Endothelial cell of umbilical vein (primary cell): ENCODE measurements around the gene BABAM2. TPM values are rescaled to one million over a fixed set of nuclear protein-coding genes. Genes with fewer than 3 reads are reported as not detected.

ENCODE experiments used
- BruUV-seq: library from RNA; stranded (reverse); fragments of 400-500 nt; replicated peaks from 2 replicates; lab custom pipeline; 2021; lab: Mats Ljungman, UMichigan
- CTCF ChIA-PET: fragments of 300-600, 350-600 bp; sonication (Branson Sonifier 250); formaldehyde crosslinking; loops from one replicate; lab custom pipeline; 2021; ENCODE audit warnings: antibody characterized with exemption, inconsistent platforms; lab: Charles Lee
- POLR2A ChIA-PET: fragments of 300-600, 350-600 bp; sonication (Branson Sonifier 250); formaldehyde crosslinking; loops from one replicate; lab custom pipeline; 2021; ENCODE audit warnings: antibody characterized with exemption, inconsistent platforms; lab: Charles Lee
- DNase-seq: peaks from one replicate; pipeline ENCODE4 v3.0.0-alpha.2; 2011; ENCODE audit warnings: low read depth, low spot score
- FAIRE-seq: peaks from 2 replicates; lab custom pipeline; 2011; peaks lifted over from hg19 to GRCh38; lab: Jason Lieb, UNC
- H2AFZ ChIP-seq: 2 replicates; pipeline ENCODE4 v1.6.0; 2012; ENCODE audit warnings: low read depth, low read length, control low read depth, inconsistent platforms
- H3K27ac ChIP-seq: 2 replicates; pipeline ENCODE4 v1.5.1; 2011; ENCODE audit warnings: low read depth, mild to moderate bottlenecking, control low read depth, low read length, moderate library complexity; ENCODE audit not compliant: insufficient read depth
- H3K27me3 ChIP-seq, 2 experiments: 2 replicates each; pipeline versions ENCODE4 v1.6.0 to v1.6.1; 2011; ENCODE audit warnings: low read length in 2 of 2, mixed read lengths in 1 of 2; ENCODE audit not compliant: control insufficient read depth in 2 of 2, insufficient read depth in 2 of 2
- H3K36me3 ChIP-seq, 2 experiments: 2 replicates in 1 of 2; 3 replicates in 1 of 2; pipeline ENCODE4 v1.5.1; 2011; ENCODE audit warnings: low read length in 2 of 2, mild to moderate bottlenecking in 1 of 2, moderate library complexity in 1 of 2; ENCODE audit not compliant: control insufficient read depth in 2 of 2, insufficient read depth in 2 of 2; ENCODE audit errors: extremely low read depth in 1 of 2
- H3K4me1 ChIP-seq: 3 replicates; pipeline ENCODE4 v1.5.1; 2011; ENCODE audit warnings: mild to moderate bottlenecking, low read length; ENCODE audit not compliant: control insufficient read depth, insufficient read depth; ENCODE audit errors: extremely low read depth
- H3K4me2 ChIP-seq: 2 replicates; pipeline ENCODE4 v1.6.1; 2011; ENCODE audit warnings: low read length, control low read depth, mixed read lengths; ENCODE audit not compliant: insufficient read depth
- H3K4me3 ChIP-seq, 3 experiments: fragments of 200-600 bp in 1 of 3; sonication (generic), shearing (Covaris generic) in 1 of 3; replicated peaks in 1 of 3; 2 replicates each; pipeline ENCODE4 v1.5.1; 2011 to 2016; ENCODE audit warnings: control low read depth in 3 of 3, low read length in 3 of 3, mild to moderate bottlenecking in 2 of 3, inconsistent platforms in 1 of 3, low read depth in 1 of 3, moderate library complexity in 1 of 3; ENCODE audit not compliant: insufficient read depth in 1 of 3
- H3K79me2 ChIP-seq: 2 replicates; pipeline ENCODE4 v1.6.0; 2012; ENCODE audit warnings: low read length, inconsistent platforms; ENCODE audit not compliant: control insufficient read depth, insufficient read depth
- H3K9ac ChIP-seq: replicated peaks from 2 replicates; pipeline ENCODE3; 2011; ENCODE audit warnings: low read length, control low read depth; ENCODE audit not compliant: insufficient read depth; ENCODE audit errors: extremely low read depth
- H3K9me1 ChIP-seq: replicated peaks from 3 replicates; pipeline ENCODE4 v1.6.0; 2011; ENCODE audit warnings: mild to moderate bottlenecking, low read length; ENCODE audit not compliant: control insufficient read depth, insufficient read depth; ENCODE audit errors: extremely low read depth
- H3K9me3 ChIP-seq: replicated peaks from 2 replicates; pipeline ENCODE4 v1.5.1; 2012; ENCODE audit warnings: low read length, inconsistent platforms; ENCODE audit not compliant: control insufficient read depth, insufficient read depth
- H4K20me1 ChIP-seq: replicated peaks from 2 replicates; pipeline ENCODE3; 2011; ENCODE audit warnings: mild to moderate bottlenecking, low read length; ENCODE audit not compliant: control insufficient read depth, insufficient read depth; ENCODE audit errors: extremely low read depth
- CTCF ChIP-seq, 2 donors: IDR thresholded peaks; 1 replicate in 1 of 2; 2 replicates in 1 of 2; pipeline ENCODE4 v1.5.1; 2011; ENCODE audit warnings: low read length in 2 of 2, mild to moderate bottlenecking in 2 of 2, moderate library complexity in 2 of 2, control low read depth in 1 of 2, inconsistent platforms in 1 of 2, low read depth in 1 of 2; ENCODE audit not compliant: insufficient read depth in 1 of 2; ENCODE audit errors: extremely low read depth in 1 of 2
- EZH2 ChIP-seq: IDR thresholded peaks from 2 replicates; pipeline ENCODE4 v1.6.1; 2012; ENCODE audit warnings: borderline replicate concordance, low read depth, mild to moderate bottlenecking, moderate library complexity, low read length, inconsistent platforms; ENCODE audit not compliant: severe bottlenecking
- FOS ChIP-seq: IDR thresholded peaks from 2 replicates; pipeline ENCODE4 v1.6.1; 2011; ENCODE audit warnings: mild to moderate bottlenecking, low read length, moderate library complexity, borderline replicate concordance; ENCODE audit not compliant: insufficient read depth
- GATA2 ChIP-seq: IDR thresholded peaks from 2 replicates; pipeline ENCODE4 v1.7.0; 2011; ENCODE audit warnings: low read depth, mild to moderate bottlenecking, moderate library complexity, mixed read lengths, low read length; ENCODE audit not compliant: insufficient read length, insufficient read depth
- JUN ChIP-seq: IDR thresholded peaks from 2 replicates; pipeline ENCODE4 v1.6.1; 2011; ENCODE audit warnings: borderline replicate concordance, low read depth; ENCODE audit not compliant: insufficient read length, insufficient read depth
- MAX ChIP-seq: IDR thresholded peaks from 2 replicates; pipeline ENCODE4 v1.6.1; 2011; ENCODE audit not compliant: insufficient read depth, insufficient read length
- MYC ChIP-seq: IDR thresholded peaks from one replicate; pipeline ENCODE4 v1.6.1; 2011; ENCODE audit warnings: mild to moderate bottlenecking, low read depth, low read length
- POLR2A ChIP-seq: IDR thresholded peaks from 2 replicates; pipeline ENCODE4 v1.6.1; 2012; ENCODE audit warnings: low read depth, mild to moderate bottlenecking, control low read depth, low read length
- POLR2AphosphoS5 ChIP-seq: IDR thresholded peaks from 2 replicates; pipeline ENCODE4 v1.6.1; 2012; ENCODE audit warnings: low read depth, mild to moderate bottlenecking, control low read depth, low read length, moderate library complexity; ENCODE audit not compliant: insufficient read depth
- dilution Hi-C: fragments of 300-500 bp; cut with MboI; formaldehyde crosslinking; loops from one replicate; pipeline ENCODE4 v1.15.0; 2019; ENCODE audit warnings: low sequenced_read_pairs; ENCODE audit not compliant: extremely low pct_ligation_motif_present
- intact Hi-C: fragments of 100-400 bp; cut with micrococcal nuclease; formaldehyde crosslinking; loops from one replicate; pipeline ENCODE4 v1.10.0; 2022
- polyA plus RNA-seq, 4 experiments: library from polyadenylated mRNA; depleted of rRNA in 3 of 4; stranded (reverse) in 3 of 4; unstranded in 1 of 4; fragments of >200 nt; gene quantifications; 2 replicates each; pipeline versions ENCODE4 v1.2.1 to v1.2.3, GENCODE V29; 2011 to 2012; ENCODE audit warnings: missing spikeins in 1 of 4
- total RNA-seq: library from RNA; stranded (reverse); gene quantifications from 2 replicates; pipeline ENCODE4 v1.2.3, GENCODE V29; 2021

The BABAM2 gene
- total and polyA plus RNA-seq, 2 donors (not counting 3 experiments of a cell fraction or from before 2014, with no cell fraction given), result 19.9 to 27.6 TPM

- Histone ChIP-seq H2AFZ (no peak overlapping the region), H3K9ac (no peak overlapping the region), H3K36me3 (no peaks in the 10 kb centered on the region), H3K4me2 (no peak overlapping the region), H3K27me3 (no peaks in the 10 kb centered on the region), H3K4me1 (no peaks in the 10 kb centered on the region), H3K4me3 (no peak overlapping the region), H4K20me1 (no peaks in the 10 kb centered on the region), H3K27ac (no peak overlapping the region), H3K79me2 (no peaks in the 10 kb centered on the region), H3K9me3 (no peaks in the 10 kb centered on the region), H3K9me1 (no peaks in the 10 kb centered on the region)
- TF ChIP-seq FOS (no peak), MYC (no peak), CTCF (IDR thresholded peaks at IDR 0.05; ENCODE audit: extremely low read depth in 1 of 2, insufficient read depth in 1 of 2, low read depth in 1 of 2, low read length in 2 of 2) (no peak), MAX (no peak), JUN (no peak), EZH2 (no peak), POLR2AphosphoS5 (no peak), GATA2 (no peak), POLR2A (no peak)
- no peak for DNase-seq
- no TSS peak for BruUV-seq
- intact Hi-C loops, result no loop called here
- ChIA-PET CTCF (no interaction called here), POLR2A (no interaction called here)
- no peak for FAIRE-seq
- dilution Hi-C loops, result no loop called here
Measured at GRCh38 chr2:28185153-28185552, 294.6 kb downstream of the BABAM2 start.
